ENCODE results near the gene SNED1. TPM values are rescaled to one million over a fixed set of nuclear protein-coding genes. Genes with fewer than 3 reads are reported as not detected.

Gene SNED1
- total RNA-seq, 1 experiment from 2014 or later = 22.0 TPM

GRCh38 chr2:240991378-240992263 is 6.8 kb upstream of the SNED1 start:
- H3K36me3 Mint-ChIP-seq (ENCODE audit: insufficient read depth, unreplicated experiment) = no peaks in the 10 kb centered on the region
- CTCF ChIA-PET = interaction anchor here (0.9 to 1.3 kb wide), 3 partner anchors 77 to 101 kb away, joined by 3 to 5 read pairs (median 4); no protein-coding TSS in a partner anchor
- peak; percentile 96 for DNase-seq (ENCODE audit: unreplicated experiment)
- peak overlapping the region; percentile 46 for H3K4me3 Mint-ChIP-seq (ENCODE audit: unreplicated experiment)
- TF ChIP-seq CTCF (IDR thresholded peaks at IDR 0.05; ENCODE audit: unreplicated experiment) = no peak
- H3K27me3 Mint-ChIP-seq (ENCODE audit: insufficient read depth, unreplicated experiment) = no peaks in the 10 kb centered on the region
- intact Hi-C loops (cut with micrococcal nuclease) = loop anchor here (2.0 kb wide), 1 partner anchor 79 kb away; no protein-coding TSS in a partner anchor
- peaks cover 25% of the 10 kb centered on the region for H3K4me1 Mint-ChIP-seq (ENCODE audit: insufficient read depth, unreplicated experiment)
- BruUV-seq (replicated peaks) = no TSS peak
- POLR2A ChIA-PET = interaction anchor here (0.5 to 1.2 kb wide), 3 partner anchors 18 to 376 kb away, joined by 3 read pairs; partner anchors contain the start of gene MTERF4
- H3K9me3 Mint-ChIP-seq (ENCODE audit: unreplicated experiment) = no peaks in the 10 kb centered on the region
- peak overlapping the region; percentile 91 for H3K27ac Mint-ChIP-seq (ENCODE audit: low read depth, unreplicated experiment)

GRCh38 chr2:240992572-240993291 is 5.7 kb upstream of the SNED1 start:
- H3K36me3 Mint-ChIP-seq (ENCODE audit: insufficient read depth, unreplicated experiment) = no peaks in the 10 kb centered on the region
- TF ChIP-seq CTCF (IDR thresholded peaks at IDR 0.05; ENCODE audit: unreplicated experiment) = no peak
- no peak for DNase-seq (ENCODE audit: unreplicated experiment)
- H3K4me3 Mint-ChIP-seq (ENCODE audit: unreplicated experiment) = no peak overlapping the region
- H3K9me3 Mint-ChIP-seq (ENCODE audit: unreplicated experiment) = no peaks in the 10 kb centered on the region
- peaks cover 18% of the 10 kb centered on the region for H3K4me1 Mint-ChIP-seq (ENCODE audit: insufficient read depth, unreplicated experiment)
- peak overlapping the region; percentile 91 for H3K27ac Mint-ChIP-seq (ENCODE audit: low read depth, unreplicated experiment)
- ChIA-PET CTCF (no interaction called here), POLR2A (no interaction called here)
- intact Hi-C loops (cut with micrococcal nuclease) = no loop called here
- no peaks in the 10 kb centered on the region for H3K27me3 Mint-ChIP-seq (ENCODE audit: insufficient read depth, unreplicated experiment)
- no TSS peak for BruUV-seq (replicated peaks)

- H3K36me3 Mint-ChIP-seq (ENCODE audit: insufficient read depth, unreplicated experiment) = no peaks in the 10 kb centered on the region
- H3K4me1 Mint-ChIP-seq (ENCODE audit: insufficient read depth, unreplicated experiment) = peaks cover 12% of the 10 kb centered on the region
- TF ChIP-seq CTCF (IDR thresholded peaks at IDR 0.05; ENCODE audit: unreplicated experiment) = no peak
- ChIA-PET CTCF (no interaction called here), POLR2A (no interaction called here)
- intact Hi-C loops (cut with micrococcal nuclease) = no loop called here
- BruUV-seq (replicated peaks) = no TSS peak
- no peak overlapping the region for H3K4me3 Mint-ChIP-seq (ENCODE audit: unreplicated experiment)
- DNase-seq (ENCODE audit: unreplicated experiment) = no peak
- H3K27ac Mint-ChIP-seq (ENCODE audit: low read depth, unreplicated experiment) = no peak overlapping the region
- H3K27me3 Mint-ChIP-seq (ENCODE audit: insufficient read depth, unreplicated experiment) = no peaks in the 10 kb centered on the region
- no peaks in the 10 kb centered on the region for H3K9me3 Mint-ChIP-seq (ENCODE audit: unreplicated experiment)
These were observed 4.8 kb upstream of the SNED1 start for GRCh38 chr2:240993446-240994170.

All from MCF 10A (cell line).